Mucosa of rectum (tissue), 2 donors: ENCODE data around the gene SUMO3.

Experiments
- H3K27ac ChIP-seq, 2 donors: one replicate each; pipeline ENCODE4 v1.7.0; 2013; ENCODE audit warnings: inconsistent platforms in 2 of 2, low read depth in 2 of 2, low read length in 2 of 2
- H3K27me3 ChIP-seq, 2 donors: one replicate each; pipeline ENCODE4 v1.7.0; 2013; ENCODE audit warnings: low read length in 2 of 2; ENCODE audit not compliant: control insufficient read depth in 2 of 2, insufficient read depth in 2 of 2
- H3K36me3 ChIP-seq, 2 donors: one replicate each; pipeline ENCODE4 v1.7.0; 2013; ENCODE audit warnings: low read length in 2 of 2; ENCODE audit not compliant: control insufficient read depth in 2 of 2, insufficient read depth in 2 of 2
- H3K4me1 ChIP-seq, 2 donors: one replicate each; pipeline ENCODE4 v1.7.0; 2013; ENCODE audit warnings: low read length in 2 of 2, mild to moderate bottlenecking in 1 of 2; ENCODE audit not compliant: control insufficient read depth in 2 of 2, insufficient read depth in 2 of 2
- H3K4me3 ChIP-seq, 2 donors: one replicate each; pipeline ENCODE4 v1.7.0; 2013; ENCODE audit warnings: low read length in 2 of 2
- H3K9ac ChIP-seq, 2 donors: one replicate each; pipeline ENCODE4 v1.7.0; 2013; ENCODE audit warnings: low read length in 2 of 2, low read depth in 1 of 2, mild to moderate bottlenecking in 1 of 2
- H3K9me3 ChIP-seq, 2 donors: one replicate each; pipeline ENCODE4 v1.7.0; 2013; ENCODE audit warnings: low read length in 2 of 2; ENCODE audit not compliant: control insufficient read depth in 2 of 2
- donor health status: healthy.
- donor health status: Normal muscosa, but diverticular disease.

SUMO3 gene

DNA sequence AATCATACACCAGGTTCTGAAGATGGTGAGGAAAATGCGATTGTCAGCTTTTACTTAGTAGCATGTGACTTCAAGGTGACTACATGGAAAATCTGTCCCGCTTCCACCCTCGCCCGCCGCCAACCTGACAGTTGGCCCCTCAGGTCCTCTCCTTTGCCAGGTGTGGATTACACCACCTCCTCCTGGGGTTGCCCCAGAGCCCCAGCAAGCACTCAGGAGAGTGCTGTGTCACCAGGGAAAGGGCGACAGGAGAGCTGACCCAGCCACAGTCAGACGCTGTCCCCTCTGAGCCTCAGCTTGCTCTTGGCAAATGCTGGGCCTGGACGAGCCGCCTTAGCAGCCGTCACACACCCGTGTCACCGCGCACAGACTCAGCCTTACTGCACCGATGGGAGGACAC lies 37.7 kb upstream of the SUMO3 start:
- H3K36me3 ChIP-seq: peaks cover 60 to 72% of the 10 kb centered on the region in 2 donors
- H3K27me3 ChIP-seq: no peaks in the 10 kb centered on the region
- no peaks in the 10 kb centered on the region for H3K9me3 ChIP-seq
- H3K27ac ChIP-seq: no peak overlapping the region
- H3K4me3 ChIP-seq: no peak overlapping the region
- no peak overlapping the region for H3K9ac ChIP-seq
- peaks cover 7 to 15% of the 10 kb centered on the region in 2 donors for H3K4me1 ChIP-seq

DNA sequence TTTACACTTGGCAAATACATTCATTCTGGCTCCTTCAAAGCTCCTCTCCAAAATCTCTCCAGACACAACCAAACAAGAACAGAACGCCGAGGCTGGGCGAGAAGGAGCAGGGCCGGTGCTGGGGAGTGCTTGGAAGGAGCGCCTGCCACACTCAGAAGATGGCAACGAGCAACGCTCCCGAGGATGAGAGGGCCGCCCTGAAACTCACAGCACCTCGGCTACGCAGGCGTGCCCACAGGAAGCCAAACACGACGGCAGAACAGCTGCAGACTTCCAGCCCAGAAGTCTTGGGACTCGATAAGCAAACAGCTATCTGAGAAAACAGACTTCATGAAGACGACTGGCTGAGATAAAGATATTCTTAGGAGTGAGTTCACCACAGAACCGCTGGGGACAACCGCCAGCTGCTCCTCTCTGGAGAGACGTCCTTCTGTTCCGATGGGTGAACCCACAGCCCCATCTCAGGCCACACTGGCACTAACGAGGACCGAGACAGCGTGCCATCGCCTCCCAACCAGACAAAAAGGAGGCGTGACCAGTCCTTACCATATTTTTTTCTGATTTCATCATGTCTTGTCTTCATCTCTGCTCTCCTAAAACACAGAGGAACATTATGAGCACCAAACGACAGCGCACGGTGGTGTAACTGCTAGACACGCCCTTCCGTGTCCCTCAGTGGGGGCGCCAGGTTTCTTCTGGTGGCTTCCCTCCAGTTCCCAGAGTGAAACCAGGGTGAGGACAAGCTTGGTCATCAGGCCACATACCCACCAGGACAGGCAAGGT lies 37.0 kb upstream of the SUMO3 start:
- Histone ChIP-seq H3K36me3 (peaks cover 62 to 74% of the 10 kb centered on the region in 2 donors), H3K27ac (no peak overlapping the region), H3K9ac (no peak overlapping the region), H3K9me3 (no peaks in the 10 kb centered on the region), H3K4me3 (no peak overlapping the region), H3K27me3 (no peaks in the 10 kb centered on the region), H3K4me1 (peaks cover 14 to 22% of the 10 kb centered on the region in 2 donors)

DNA sequence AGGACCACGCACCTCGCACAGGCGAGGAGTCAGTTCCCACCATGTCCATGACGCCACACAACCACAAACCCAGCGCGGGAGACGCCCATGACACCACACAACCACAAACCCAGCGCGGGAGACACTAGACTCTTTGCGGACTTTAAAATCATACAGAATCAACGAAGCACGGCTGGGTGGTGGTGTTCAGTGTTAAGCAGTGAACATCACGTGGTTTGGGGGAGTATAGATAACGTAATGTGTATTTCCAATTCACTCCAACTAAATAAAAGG lies 36.5 kb upstream of the SUMO3 start:
- H3K9ac ChIP-seq: no peak overlapping the region
- peaks cover 16 to 25% of the 10 kb centered on the region in 2 donors for H3K4me1 ChIP-seq
- no peak overlapping the region for H3K27ac ChIP-seq
- H3K27me3 ChIP-seq: no peaks in the 10 kb centered on the region
- no peaks in the 10 kb centered on the region for H3K9me3 ChIP-seq
- H3K4me3 ChIP-seq: no peak overlapping the region
- peaks cover 58 to 73% of the 10 kb centered on the region in 2 donors for H3K36me3 ChIP-seq

- Histone ChIP-seq H3K4me3 (no peak overlapping the region), H3K36me3 (peaks cover 53 to 70% of the 10 kb centered on the region in 2 donors), H3K27ac (peak overlapping the region in 1 of 2 donors; percentile 12), H3K9ac (no peak overlapping the region), H3K4me1 (peaks cover 21 to 31% of the 10 kb centered on the region in 2 donors), H3K27me3 (no peaks in the 10 kb centered on the region), H3K9me3 (no peaks in the 10 kb centered on the region)
These were observed 35.9 kb upstream of the SUMO3 start for GRCh38 chr21:44853601-44854390.

GRCh38 chr21:44850905-44851657 lies 33.2 kb upstream of the SUMO3 start:
- H3K9me3 ChIP-seq: no peaks in the 10 kb centered on the region
- no peak overlapping the region for H3K27ac ChIP-seq
- H3K27me3 ChIP-seq: no peaks in the 10 kb centered on the region
- H3K4me1 ChIP-seq: peaks cover 42 to 55% of the 10 kb centered on the region in 2 donors
- no peak overlapping the region for H3K9ac ChIP-seq
- peaks cover 39 to 49% of the 10 kb centered on the region in 2 donors for H3K36me3 ChIP-seq
- H3K4me3 ChIP-seq: no peak overlapping the region

- peak overlapping the region; percentile 6 to 23 for H3K9ac ChIP-seq
- H3K4me3 ChIP-seq: no peak overlapping the region
- peak overlapping the region; percentile 76 to 78 for H3K27ac ChIP-seq
- H3K4me1 ChIP-seq: peaks cover 50 to 63% of the 10 kb centered on the region in 2 donors
- no peaks in the 10 kb centered on the region for H3K27me3 ChIP-seq
- no peaks in the 10 kb centered on the region for H3K9me3 ChIP-seq
- H3K36me3 ChIP-seq: peaks cover 31 to 41% of the 10 kb centered on the region in 2 donors
These were observed 32.4 kb upstream of the SUMO3 start for GRCh38 chr21:44850208-44850800.

DNA sequence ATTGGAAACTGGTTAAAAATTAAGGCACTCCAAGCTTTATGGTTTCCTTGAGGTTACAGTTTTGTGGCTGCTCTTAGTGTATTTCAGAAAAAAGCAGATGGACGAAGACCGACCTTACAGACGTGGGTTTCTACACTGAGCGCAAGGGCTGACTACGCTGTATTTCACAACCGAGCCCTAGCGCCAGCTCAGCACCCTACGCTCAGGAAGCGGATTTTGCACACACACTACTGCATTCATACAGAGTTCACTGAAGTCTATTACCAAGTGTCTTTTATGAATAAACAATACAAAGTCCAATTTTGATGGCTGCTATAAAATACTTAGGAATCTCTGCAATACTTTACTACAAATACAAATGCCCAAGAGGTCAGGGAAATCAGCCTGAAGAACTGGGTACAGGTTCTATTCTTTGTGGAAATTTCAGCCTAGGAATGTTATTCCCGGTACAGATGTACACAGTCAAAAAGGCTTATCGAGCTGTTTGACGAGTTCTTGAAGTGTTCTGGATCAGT lies 31.8 kb upstream of the SUMO3 start:
- H3K9ac ChIP-seq: peak overlapping the region in 1 of 2 donors; percentile 23
- H3K27ac ChIP-seq: peak overlapping the region; percentile 76 to 78
- H3K4me3 ChIP-seq: peak overlapping the region in 1 of 2 donors; percentile 27
- H3K36me3 ChIP-seq: peaks cover 25 to 35% of the 10 kb centered on the region in 2 donors
- no peaks in the 10 kb centered on the region for H3K9me3 ChIP-seq
- no peaks in the 10 kb centered on the region for H3K27me3 ChIP-seq
- H3K4me1 ChIP-seq: peaks cover 52 to 65% of the 10 kb centered on the region in 2 donors

DNA sequence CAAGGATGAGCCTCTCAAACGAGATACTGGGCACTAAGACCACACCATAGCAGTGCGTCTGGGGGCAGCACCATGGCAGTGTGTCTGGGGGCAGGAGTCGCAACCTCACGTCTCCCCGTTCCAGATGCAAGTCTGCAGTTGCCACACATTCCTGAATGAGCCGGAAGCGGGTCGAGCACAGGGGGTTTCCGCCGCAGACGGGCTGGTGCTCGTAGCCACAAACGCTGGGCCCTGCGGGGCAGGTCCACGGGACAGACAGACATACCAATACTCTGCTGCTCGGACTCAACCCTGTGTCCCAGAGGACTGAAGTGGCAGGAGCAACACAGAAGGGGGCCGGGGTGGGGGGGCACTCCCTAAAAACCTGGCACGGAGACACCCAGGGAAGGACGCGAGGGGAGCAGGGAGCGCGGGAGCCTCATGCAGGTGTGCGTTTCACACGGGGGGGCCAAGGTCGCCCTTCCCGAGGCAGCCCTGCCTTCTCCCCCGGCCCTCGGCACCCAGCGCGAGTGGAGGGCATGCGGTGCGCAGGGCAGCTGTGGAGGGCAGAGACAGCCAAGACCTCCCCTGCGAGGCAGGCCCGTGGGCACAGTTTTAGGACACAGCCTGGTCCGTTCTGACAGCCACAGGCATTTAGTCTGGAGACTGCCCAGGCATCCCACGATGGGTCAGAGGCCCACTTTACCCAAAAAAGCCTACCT lies 31.1 kb upstream of the SUMO3 start:
- peaks cover 52 to 63% of the 10 kb centered on the region in 2 donors for H3K4me1 ChIP-seq
- peak overlapping the region in 1 of 2 donors; percentile 14 for H3K9ac ChIP-seq
- peaks cover 18 to 29% of the 10 kb centered on the region in 2 donors for H3K36me3 ChIP-seq
- peak overlapping the region in 1 of 2 donors; percentile 27 for H3K4me3 ChIP-seq
- H3K9me3 ChIP-seq: no peaks in the 10 kb centered on the region
- peak overlapping the region; percentile 76 to 78 for H3K27ac ChIP-seq
- no peaks in the 10 kb centered on the region for H3K27me3 ChIP-seq
